GM04504 (cell line): Measurements from ENCODE around the gene LDAH.

Source experiments
- DNase-seq: peaks from one replicate; pipeline ENCODE4 v3.0.0-alpha.2; 2012; ENCODE audit warnings: low read depth

Gene LDAH

GRCh38 chr2:20781656-20782265, 41.1 kb downstream of the LDAH start:
- no peak for DNase-seq

- no peak for DNase-seq
Observed at GRCh38 chr2:20771299-20771698, 51.6 kb downstream of the LDAH start.

GRCh38 chr2:20766798-20767644, 55.9 kb downstream of the LDAH start:
- DNase-seq, result no peak

GRCh38 chr2:20766213-20766612, 56.7 kb downstream of the LDAH start:
- DNase-seq, result no peak

- no peak for DNase-seq
Observed at GRCh38 chr2:20762945-20763683, 59.8 kb downstream of the LDAH start.

GRCh38 chr2:20759487-20759886, 63.4 kb downstream of the LDAH start:
- DNase-seq, result no peak

GRCh38 chr2:20758997-20759396, 63.9 kb downstream of the LDAH start:
- DNase-seq, result no peak

- no peak for DNase-seq
Observed at GRCh38 chr2:20757405-20758090, 65.4 kb downstream of the LDAH start.

- DNase-seq, result no peak
Observed at GRCh38 chr2:20755132-20755800, 67.6 kb downstream of the LDAH start.

- DNase-seq, result no peak
Observed at GRCh38 chr2:20752293-20752692, 70.6 kb downstream of the LDAH start.

- no peak for DNase-seq
Observed at GRCh38 chr2:20747317-20747716, 75.6 kb downstream of the LDAH start.

GRCh38 chr2:20745924-20746555, 76.9 kb downstream of the LDAH start:
- no peak for DNase-seq

- no peak for DNase-seq
Observed at GRCh38 chr2:20744366-20745335, 78.2 kb downstream of the LDAH start.

- DNase-seq, result no peak
Observed at GRCh38 chr2:20738772-20739171, 84.1 kb downstream of the LDAH start.

GRCh38 chr2:20737505-20737904, 85.4 kb downstream of the LDAH start:
- DNase-seq, result no peak

- no peak for DNase-seq
Observed at GRCh38 chr2:20728114-20728758, 94.7 kb downstream of the LDAH start.

GRCh38 chr2:20726913-20727312, 96.0 kb downstream of the LDAH start:
- no peak for DNase-seq

- DNase-seq, result no peak
Observed at GRCh38 chr2:20725782-20726181, 97.1 kb downstream of the LDAH start.

GRCh38 chr2:20724500-20725053, 98.3 kb downstream of the LDAH start:
- DNase-seq, result no peak
